ENCODE measurements around the gene NKIRAS2. TPM values are rescaled to one million over a fixed set of nuclear protein-coding genes. Genes with fewer than 3 reads are reported as not detected.

The NKIRAS2 gene
- total RNA-seq, 2 donors from 2014 or later = 18.6 to 24.3 TPM

Other genes with a start within 250 kb of the NKIRAS2 start
- gene JUP, start 233.4 kb upstream of the NKIRAS2 start, total RNA-seq = under 1 TPM; 0.86 to 0.99 TPM
- 1 to 10 TPM; 3.4 to 3.8 TPM for gene P3H4, start 208.1 kb upstream of the NKIRAS2 start, total RNA-seq
- gene FKBP10, start 207.1 kb upstream of the NKIRAS2 start, total RNA-seq = 1 to 10 TPM; 3.2 TPM
- gene NT5C3B, start 183.9 kb upstream of the NKIRAS2 start, total RNA-seq = 10 to 100 TPM; 34.9 to 49.5 TPM
- under 1 TPM in 1 of 2 donors, not detected in 1; 0.36 TPM for gene KLHL10, start 182.3 kb upstream of the NKIRAS2 start, total RNA-seq
- gene KLHL11, start 154.7 kb upstream of the NKIRAS2 start, total RNA-seq = 10 to 100 TPM; 17.6 to 24.4 TPM
- gene ACLY, start 101.1 kb upstream of the NKIRAS2 start, total RNA-seq = 100 to 1,000 TPM; 124 to 129 TPM
- gene ODAD4, start 89.5 kb upstream of the NKIRAS2 start, total RNA-seq = 1 to 10 TPM in 1 of 2 donors, under 1 TPM in 1; 0.72 to 1.6 TPM
- 10 to 100 TPM; 51.4 to 53.8 TPM for gene CNP, start 53.3 kb upstream of the NKIRAS2 start, total RNA-seq
- gene DNAJC7, start 2.7 kb upstream of the NKIRAS2 start, total RNA-seq = 100 to 1,000 TPM; 106 to 117 TPM
- gene C17orf113, start 30.5 kb downstream of the NKIRAS2 start, total RNA-seq = 1 to 10 TPM in 1 of 2 donors, under 1 TPM in 1; 0.86 to 1.3 TPM
- 1 to 10 TPM; 1.1 to 1.6 TPM for gene ZNF385C, start 78.4 kb downstream of the NKIRAS2 start, total RNA-seq
- 10 to 100 TPM; 33.2 to 62.0 TPM for gene DHX58, start 92.6 kb downstream of the NKIRAS2 start, total RNA-seq
- gene KAT2A, start 101.3 kb downstream of the NKIRAS2 start, total RNA-seq = 10 to 100 TPM; 33.3 to 41.4 TPM
- under 1 TPM in 1 of 2 donors, not detected in 1; 0.28 TPM for gene HSPB9, start 102.7 kb downstream of the NKIRAS2 start, total RNA-seq
- 10 to 100 TPM; 35.1 to 44.1 TPM for gene RAB5C, start 134.9 kb downstream of the NKIRAS2 start, total RNA-seq
- gene KCNH4, start 161.1 kb downstream of the NKIRAS2 start, total RNA-seq = under 1 TPM; 0.26 to 0.39 TPM
- not detected for gene HCRT, start 165.4 kb downstream of the NKIRAS2 start, total RNA-seq
- gene GHDC, start 174.4 kb downstream of the NKIRAS2 start, total RNA-seq = 10 to 100 TPM; 17.3 to 18.8 TPM